Ishikawa (cell line): ENCODE data around the gene GMCL2.

Experiments
- CEBPB ChIP-seq: IDR thresholded peaks from 2 replicates; pipeline ENCODE4 v1.6.1; 2012
- CREB1 ChIP-seq: IDR thresholded peaks from 2 replicates; pipeline ENCODE4 v1.6.1; 2012; ENCODE audit warnings: low read depth
- EGR1 ChIP-seq: IDR thresholded peaks from 2 replicates; pipeline ENCODE4 v1.6.1; 2012
- EP300 ChIP-seq: IDR thresholded peaks from 2 replicates; pipeline ENCODE4 v1.6.1; 2012; ENCODE audit warnings: borderline replicate concordance
- FOXM1 ChIP-seq: IDR thresholded peaks from 2 replicates; pipeline ENCODE4 v1.6.1; 2012; ENCODE audit warnings: low read depth, borderline replicate concordance
- MAX ChIP-seq: IDR thresholded peaks from 2 replicates; pipeline ENCODE4 v1.6.1; 2012
- NFIC ChIP-seq: IDR thresholded peaks from 2 replicates; pipeline ENCODE4 v1.6.1; 2012
- RAD21 ChIP-seq: IDR thresholded peaks from 2 replicates; pipeline ENCODE4 v1.6.1; 2012; ENCODE audit warnings: low read depth
- REST ChIP-seq: IDR thresholded peaks from 2 replicates; pipeline ENCODE4 v1.6.1; 2012; ENCODE audit warnings: low read depth, mild to moderate bottlenecking
- TAF1 ChIP-seq: IDR thresholded peaks from 2 replicates; pipeline ENCODE4 v1.6.1; 2012; ENCODE audit warnings: low read depth, mild to moderate bottlenecking
- TCF12 ChIP-seq: IDR thresholded peaks from 2 replicates; pipeline ENCODE4 v1.6.1; 2012; ENCODE audit warnings: low read depth
- TEAD4 ChIP-seq: IDR thresholded peaks from 2 replicates; pipeline ENCODE4 v1.6.1; 2012
- USF1 ChIP-seq: IDR thresholded peaks from 2 replicates; pipeline ENCODE4 v1.6.1; 2012
- YY1 ChIP-seq: IDR thresholded peaks from 2 replicates; pipeline ENCODE4 v1.6.1; 2012; ENCODE audit warnings: low read depth
- ZBTB7A ChIP-seq: IDR thresholded peaks from 2 replicates; pipeline ENCODE4 v1.6.1; 2012; ENCODE audit warnings: low read depth

Gene GMCL2

GRCh38 chr5:178218827-178219226 lies 31.7 kb upstream of the GMCL2 start:
- TF ChIP-seq FOXM1, result no peak
- no peak for TF ChIP-seq TAF1
- no peak for TF ChIP-seq MAX

GRCh38 chr5:178218237-178218776 lies 31.1 kb upstream of the GMCL2 start:
- TF ChIP-seq USF1 (no peak), CEBPB (no peak), REST (no peak), EGR1 (no peak), ZBTB7A (no peak), CREB1 (no peak), RAD21 (no peak), TAF1 (no peak), EP300 (no peak), TCF12 (no peak), YY1 (no peak), NFIC (no peak), MAX (no peak), FOXM1 (no peak), TEAD4 (no peak)

- TF ChIP-seq ZBTB7A (no peak), TAF1 (no peak), NFIC (no peak), YY1 (no peak), RAD21 (no peak), CREB1 (no peak), EP300 (no peak), MAX (no peak), REST (no peak), EGR1 (no peak), USF1 (no peak), TEAD4 (no peak), CEBPB (no peak), FOXM1 (no peak), TCF12 (no peak)
Measured at GRCh38 chr5:178216779-178217178, 29.6 kb upstream of the GMCL2 start.

GRCh38 chr5:178216088-178216534 lies 28.9 kb upstream of the GMCL2 start:
- TF ChIP-seq TAF1, result no peak
- TF ChIP-seq TEAD4, result no peak
- no peak for TF ChIP-seq CREB1
- no peak for TF ChIP-seq CEBPB

GRCh38 chr5:178215280-178216002 lies 28.3 kb upstream of the GMCL2 start:
- TF ChIP-seq TAF1 (no peak), EGR1 (no peak), ZBTB7A (no peak), YY1 (no peak), EP300 (no peak), CREB1 (no peak)

- no peak for TF ChIP-seq YY1
- no peak for TF ChIP-seq REST
- no peak for TF ChIP-seq NFIC
- TF ChIP-seq USF1, result no peak
- TF ChIP-seq EGR1, result no peak
- no peak for TF ChIP-seq TCF12
- no peak for TF ChIP-seq RAD21
- no peak for TF ChIP-seq ZBTB7A
- TF ChIP-seq CEBPB, result no peak
- no peak for TF ChIP-seq MAX
- TF ChIP-seq CREB1, result no peak
- no peak for TF ChIP-seq TAF1
- TF ChIP-seq TEAD4, result no peak
- TF ChIP-seq FOXM1, result no peak
- no peak for TF ChIP-seq EP300
Measured at GRCh38 chr5:178214160-178214803, 27.1 kb upstream of the GMCL2 start.
